RWPE2 (cell line): ENCODE results near the gene NDUFB1.

Source experiments
- ATAC-seq: fragments of 200-7000 bp; cut with Tn5 transposase; 3 replicates; pipeline ENCODE4 v1.9.1; 2021; ENCODE audit warnings: low read depth
- DNase-seq: peaks from one replicate; pipeline ENCODE4 v3.0.0-alpha.2; 2020; ENCODE audit warnings: low spot score
- H3K27ac ChIP-seq: fragments of 450-650 bp; 2 replicates; pipeline ENCODE4 v1.5.1; 2017; ENCODE audit warnings: mild to moderate bottlenecking; ENCODE audit not compliant: poor library complexity, severe bottlenecking
- H3K27me3 ChIP-seq: fragments of 250-450 bp; sonication (Bioruptor Pico); 2 replicates; pipeline ENCODE4 v1.5.1; 2021; ENCODE audit warnings: mild to moderate bottlenecking, moderate library complexity; ENCODE audit not compliant: insufficient read depth, poor library complexity, severe bottlenecking
- H3K36me3 ChIP-seq: fragments of 250-450 bp; sonication (Bioruptor Pico); 2 replicates; pipeline ENCODE4 v1.5.1; 2020; ENCODE audit warnings: low read depth, mild to moderate bottlenecking, moderate library complexity
- H3K4me1 ChIP-seq: fragments of 250-450 bp; sonication (Bioruptor Pico); 2 replicates; pipeline ENCODE4 v1.5.1; 2021; ENCODE audit warnings: mild to moderate bottlenecking, moderate library complexity; ENCODE audit not compliant: insufficient read depth, poor library complexity, severe bottlenecking
- H3K4me3 ChIP-seq: fragments of 250-450 bp; sonication (Bioruptor Pico); 2 replicates; pipeline ENCODE4 v1.5.1; 2021; ENCODE audit warnings: mild to moderate bottlenecking, moderate library complexity; ENCODE audit not compliant: severe bottlenecking
- H3K9me3 ChIP-seq: fragments of 250-450 bp; sonication (Bioruptor Pico); 2 replicates; pipeline ENCODE4 v1.5.1; 2021; ENCODE audit warnings: mild to moderate bottlenecking, moderate library complexity; ENCODE audit not compliant: severe bottlenecking
- TF ChIP-seq, protein P1 (sequence below): fragments of 450-650 bp; IDR thresholded peaks from one replicate; pipeline ENCODE4 v1.5.1; 2017; ENCODE audit warnings: mild to moderate bottlenecking, moderate library complexity; ENCODE audit not compliant: poor library complexity, severe bottlenecking

NDUFB1 gene

DNA sequence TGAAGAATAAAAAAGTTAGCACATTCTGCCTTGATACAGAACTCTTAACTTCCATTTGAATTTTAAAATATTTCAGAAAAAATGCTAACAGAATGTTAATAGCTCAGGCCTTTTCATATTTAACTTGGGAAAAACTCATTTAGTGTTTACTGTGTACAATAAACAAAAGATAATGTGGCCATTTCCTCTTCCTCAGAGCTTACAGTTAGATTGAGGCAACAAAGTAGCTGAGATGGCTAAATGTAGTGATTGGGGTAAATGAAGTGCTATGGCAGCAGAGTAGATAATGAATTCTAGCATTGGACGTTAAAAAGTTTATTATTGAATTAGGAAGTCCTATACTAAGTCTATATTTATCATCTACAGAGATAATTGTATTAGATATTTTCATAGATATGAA lies 12.9 kb upstream of the NDUFB1 start:
- no peaks in the 10 kb centered on the region for H3K9me3 ChIP-seq
- ATAC-seq, result no peak
- peaks cover 99% of the 10 kb centered on the region for H3K36me3 ChIP-seq
- DNase-seq, result no peak
- no peak overlapping the region for H3K27ac ChIP-seq
- no peak overlapping the region for H3K4me3 ChIP-seq
- TF ChIP-seq, protein P1, sequence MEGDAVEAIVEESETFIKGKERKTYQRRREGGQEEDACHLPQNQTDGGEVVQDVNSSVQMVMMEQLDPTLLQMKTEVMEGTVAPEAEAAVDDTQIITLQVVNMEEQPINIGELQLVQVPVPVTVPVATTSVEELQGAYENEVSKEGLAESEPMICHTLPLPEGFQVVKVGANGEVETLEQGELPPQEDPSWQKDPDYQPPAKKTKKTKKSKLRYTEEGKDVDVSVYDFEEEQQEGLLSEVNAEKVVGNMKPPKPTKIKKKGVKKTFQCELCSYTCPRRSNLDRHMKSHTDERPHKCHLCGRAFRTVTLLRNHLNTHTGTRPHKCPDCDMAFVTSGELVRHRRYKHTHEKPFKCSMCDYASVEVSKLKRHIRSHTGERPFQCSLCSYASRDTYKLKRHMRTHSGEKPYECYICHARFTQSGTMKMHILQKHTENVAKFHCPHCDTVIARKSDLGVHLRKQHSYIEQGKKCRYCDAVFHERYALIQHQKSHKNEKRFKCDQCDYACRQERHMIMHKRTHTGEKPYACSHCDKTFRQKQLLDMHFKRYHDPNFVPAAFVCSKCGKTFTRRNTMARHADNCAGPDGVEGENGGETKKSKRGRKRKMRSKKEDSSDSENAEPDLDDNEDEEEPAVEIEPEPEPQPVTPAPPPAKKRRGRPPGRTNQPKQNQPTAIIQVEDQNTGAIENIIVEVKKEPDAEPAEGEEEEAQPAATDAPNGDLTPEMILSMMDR, result no peak
- no peaks in the 10 kb centered on the region for H3K4me1 ChIP-seq
- no peaks in the 10 kb centered on the region for H3K27me3 ChIP-seq

DNA sequence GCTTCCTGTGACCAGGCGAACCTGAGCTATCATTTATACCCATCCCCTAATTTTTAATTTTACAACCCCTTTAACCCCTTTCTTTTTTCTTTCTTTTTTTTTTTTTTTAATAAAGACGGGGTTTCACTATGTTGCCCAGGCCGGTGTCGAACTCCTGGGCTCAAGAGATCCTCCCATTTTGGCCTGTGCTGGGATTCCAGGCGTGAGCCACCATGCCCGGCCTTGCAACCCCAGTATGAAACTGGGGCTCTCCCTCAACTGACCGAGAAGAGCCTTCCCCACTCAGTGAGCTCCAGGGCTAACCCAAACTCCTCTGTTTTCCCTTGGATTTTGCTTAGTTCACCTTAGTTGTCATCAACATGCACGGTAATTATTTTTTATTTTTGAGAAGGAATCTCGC lies 1.3 kb upstream of the NDUFB1 start:
- ATAC-seq (no peak), DNase-seq (no peak)
- peak overlapping the region; percentile 98 for H3K4me3 ChIP-seq
- H3K27me3 ChIP-seq, result no peaks in the 10 kb centered on the region
- TF ChIP-seq, protein P1, result no peak
- H3K4me1 ChIP-seq, result peaks cover 6% of the 10 kb centered on the region
- H3K36me3 ChIP-seq, result peaks cover 73% of the 10 kb centered on the region
- H3K27ac ChIP-seq, result peak overlapping the region; percentile 61
- no peaks in the 10 kb centered on the region for H3K9me3 ChIP-seq

DNA sequence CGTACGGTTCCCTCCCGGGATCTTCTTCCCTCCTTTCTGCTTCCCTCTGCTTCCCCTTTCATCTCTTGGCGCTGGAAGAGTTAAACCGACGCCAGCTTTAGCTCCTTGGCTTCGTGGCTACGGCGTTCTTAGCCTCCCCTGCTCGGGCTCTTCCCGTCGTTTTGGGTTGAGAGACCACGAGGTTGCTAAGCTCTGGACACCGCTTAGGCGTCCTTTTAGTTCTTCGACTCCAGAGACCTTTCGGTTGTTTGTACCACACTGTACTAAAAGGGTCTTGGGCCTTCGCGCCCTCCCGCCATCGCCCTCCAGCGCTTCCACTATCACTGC lies 808 bp upstream of the NDUFB1 start:
- peak; percentile 15; the same call in 2 of the 3 replicates for ATAC-seq
- H3K36me3 ChIP-seq, result peaks cover 73% of the 10 kb centered on the region
- TF ChIP-seq, protein P1, result no peak
- no peaks in the 10 kb centered on the region for H3K27me3 ChIP-seq
- H3K27ac ChIP-seq, result peak overlapping the region; percentile 61
- no peaks in the 10 kb centered on the region for H3K9me3 ChIP-seq
- H3K4me3 ChIP-seq, result peak overlapping the region; percentile 98
- H3K4me1 ChIP-seq, result peaks cover 6% of the 10 kb centered on the region
- no peak for DNase-seq

DNA sequence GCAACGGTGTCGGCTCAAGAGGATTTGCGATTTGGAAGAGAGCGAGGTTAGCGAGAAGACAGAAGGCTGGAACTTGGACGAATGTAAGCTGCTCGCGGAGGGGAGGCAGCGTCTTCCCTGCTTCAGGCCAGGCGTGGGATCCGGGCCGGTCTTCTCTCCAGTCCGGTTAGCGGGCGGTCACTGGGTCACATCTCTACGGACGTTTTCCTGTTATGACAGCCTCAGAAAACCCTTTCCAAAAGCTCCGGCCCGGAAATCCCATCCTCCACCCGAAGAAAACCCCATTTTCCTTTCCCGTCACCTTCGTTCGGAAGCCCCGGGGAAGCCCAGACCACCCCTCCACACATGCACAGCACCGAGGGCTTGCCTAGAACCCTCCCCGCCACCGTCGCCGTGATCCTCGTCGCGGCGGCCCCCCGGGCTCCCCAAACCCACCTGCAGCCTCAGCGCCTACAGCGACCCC lies 268 bp downstream of the NDUFB1 start:
- TF ChIP-seq, protein P1, result no peak
- peaks cover 6% of the 10 kb centered on the region for H3K4me1 ChIP-seq
- no peaks in the 10 kb centered on the region for H3K27me3 ChIP-seq
- peak overlapping the region; percentile 61 for H3K27ac ChIP-seq
- peak overlapping the region; percentile 98 for H3K4me3 ChIP-seq
- DNase-seq, result no peak
- peak; percentile 45 for ATAC-seq
- no peaks in the 10 kb centered on the region for H3K9me3 ChIP-seq
- peaks cover 72% of the 10 kb centered on the region for H3K36me3 ChIP-seq

DNA sequence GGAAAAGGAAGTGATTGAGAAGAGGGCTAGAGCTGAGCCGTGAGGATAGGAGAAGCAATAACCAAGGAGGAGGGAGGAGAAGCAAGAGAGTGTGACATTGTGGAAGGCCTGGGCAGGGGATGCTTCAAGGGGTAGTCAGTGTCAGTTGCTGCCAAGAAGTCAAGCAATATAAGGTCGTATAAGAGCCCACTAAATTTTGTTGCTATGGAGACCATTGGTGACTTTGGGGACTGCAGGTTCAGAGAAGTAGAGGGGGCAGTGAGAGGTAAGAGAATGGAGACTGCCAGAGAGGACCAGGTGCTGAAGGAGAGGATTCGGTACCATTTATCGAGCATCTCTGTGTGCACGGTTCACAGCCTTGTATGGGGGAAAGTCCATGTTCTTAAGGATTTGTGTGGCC lies 12.0 kb downstream of the NDUFB1 start:
- H3K27ac ChIP-seq, result no peak overlapping the region

More for the DNA sequence above, 12.0 kb downstream of the NDUFB1 start:
- H3K36me3 ChIP-seq, result no peaks in the 10 kb centered on the region; the same call in 1 of the 2 replicates
- TF ChIP-seq, protein P1, result no peak
- no peaks in the 10 kb centered on the region for H3K27me3 ChIP-seq
- H3K4me1 ChIP-seq, result peaks cover 3% of the 10 kb centered on the region
- ATAC-seq (no peak), DNase-seq (no peak)
- H3K9me3 ChIP-seq, result no peaks in the 10 kb centered on the region
- H3K4me3 ChIP-seq, result no peak overlapping the region
